DOHH2 (cell line): ENCODE data around the gene HOXA5.

Source experiments
- H3F3A ChIP-seq: fragments of 200-600 bp; sonication (generic), shearing (Covaris generic); 2 replicates; pipeline ENCODE4 v1.6.0; 2016; ENCODE audit warnings: antibody characterized with exemption, mild to moderate bottlenecking; ENCODE audit not compliant: control insufficient read depth, insufficient read depth
- H3K27ac ChIP-seq: fragments of 200-600 bp; sonication (generic); 2 replicates; pipeline ENCODE4 v1.5.1; 2014; ENCODE audit warnings: low read depth, mild to moderate bottlenecking, low read length, moderate library complexity
- H3K27me3 ChIP-seq: fragments of 200-600 bp; sonication (generic); 2 replicates; pipeline ENCODE4 v1.6.1; 2014; ENCODE audit warnings: mild to moderate bottlenecking, low read length, mixed read lengths; ENCODE audit not compliant: control insufficient read depth
- H3K36me3 ChIP-seq: fragments of 200-600 bp; sonication (generic); 2 replicates; pipeline ENCODE4 v1.6.1; 2014; ENCODE audit warnings: mild to moderate bottlenecking, low read length, moderate library complexity, mixed read lengths; ENCODE audit not compliant: control insufficient read depth
- H3K4me1 ChIP-seq: fragments of 200-600 bp; sonication (generic); 2 replicates; pipeline ENCODE4 v1.6.1; 2014; ENCODE audit warnings: mild to moderate bottlenecking, low read length, mixed read lengths; ENCODE audit not compliant: control insufficient read depth
- H3K4me2 ChIP-seq: fragments of 200-600 bp; sonication (generic); 2 replicates; pipeline ENCODE4 v1.6.0; 2014; ENCODE audit warnings: mild to moderate bottlenecking, low read length, moderate library complexity
- H3K4me3 ChIP-seq: fragments of 200-600 bp; sonication (generic); 2 replicates; pipeline ENCODE4 v1.5.1; 2014; ENCODE audit warnings: mild to moderate bottlenecking, low read length, mixed read lengths
- H3K79me2 ChIP-seq: fragments of 200-600 bp; sonication (generic); 2 replicates; pipeline ENCODE4 v1.6.1; 2014; ENCODE audit warnings: mild to moderate bottlenecking, low read length, mixed read lengths; ENCODE audit not compliant: control insufficient read depth
- H3K9me2 ChIP-seq: fragments of 200-600 bp; sonication (generic); replicated peaks from 2 replicates; pipeline ENCODE4 v1.6.1; 2014; ENCODE audit warnings: mild to moderate bottlenecking, low read length, mixed read lengths; ENCODE audit not compliant: control insufficient read depth
- H3K9me3 ChIP-seq: fragments of 200-600 bp; sonication (generic); 2 replicates; pipeline ENCODE4 v1.6.1; 2014; ENCODE audit warnings: antibody characterized with exemption, low read length, mixed read lengths; ENCODE audit not compliant: control insufficient read depth, insufficient read depth
- H4K20me1 ChIP-seq: fragments of 200-600 bp; sonication (generic); 2 replicates; pipeline ENCODE4 v1.6.0; 2014; ENCODE audit warnings: low read depth, mild to moderate bottlenecking, antibody characterized with exemption, low read length, moderate library complexity; ENCODE audit not compliant: control insufficient read depth, insufficient read depth
- EZH2phosphoT487 ChIP-seq: fragments of 200-600 bp; sonication (generic); IDR thresholded peaks from 2 replicates; pipeline ENCODE4 v1.6.1; 2017; ENCODE audit warnings: borderline replicate concordance, mild to moderate bottlenecking, antibody characterized with exemption, low read length, moderate library complexity, mixed read lengths
- TF ChIP-seq, protein P1 (sequence below): fragments of 200-600 bp; sonication (generic); IDR thresholded peaks from one replicate; pipeline ENCODE4 v1.5.1; 2014; ENCODE audit warnings: antibody characterized with exemption, mild to moderate bottlenecking, low read depth, low read length; ENCODE audit not compliant: poor library complexity, severe bottlenecking

The HOXA5 gene

DNA sequence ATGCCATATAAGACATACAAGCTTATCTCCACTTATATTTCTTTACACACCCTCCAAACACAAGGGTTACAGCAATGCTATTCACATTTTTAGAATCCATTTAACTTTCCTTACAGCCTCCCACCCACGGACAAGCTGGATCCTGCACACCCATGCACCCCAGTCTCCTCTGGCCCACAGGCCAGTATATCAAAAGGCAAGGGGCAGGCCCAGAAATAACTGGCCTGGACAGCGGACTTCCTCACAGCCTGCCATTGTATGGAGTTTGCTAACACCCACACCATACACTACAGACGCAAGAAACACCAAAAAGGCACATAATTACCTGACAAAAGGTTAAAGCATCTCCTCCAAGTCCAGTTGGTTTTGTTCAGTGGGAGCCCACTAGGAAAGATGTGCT is 24.9 kb downstream of the HOXA5 start:
- H3K27ac ChIP-seq, result no peak overlapping the region
- no peaks in the 10 kb centered on the region for H3F3A ChIP-seq
- H3K36me3 ChIP-seq, result no peaks in the 10 kb centered on the region
- H3K4me1 ChIP-seq, result no peaks in the 10 kb centered on the region
- no peak overlapping the region for H3K4me3 ChIP-seq
- TF ChIP-seq, protein P1, sequence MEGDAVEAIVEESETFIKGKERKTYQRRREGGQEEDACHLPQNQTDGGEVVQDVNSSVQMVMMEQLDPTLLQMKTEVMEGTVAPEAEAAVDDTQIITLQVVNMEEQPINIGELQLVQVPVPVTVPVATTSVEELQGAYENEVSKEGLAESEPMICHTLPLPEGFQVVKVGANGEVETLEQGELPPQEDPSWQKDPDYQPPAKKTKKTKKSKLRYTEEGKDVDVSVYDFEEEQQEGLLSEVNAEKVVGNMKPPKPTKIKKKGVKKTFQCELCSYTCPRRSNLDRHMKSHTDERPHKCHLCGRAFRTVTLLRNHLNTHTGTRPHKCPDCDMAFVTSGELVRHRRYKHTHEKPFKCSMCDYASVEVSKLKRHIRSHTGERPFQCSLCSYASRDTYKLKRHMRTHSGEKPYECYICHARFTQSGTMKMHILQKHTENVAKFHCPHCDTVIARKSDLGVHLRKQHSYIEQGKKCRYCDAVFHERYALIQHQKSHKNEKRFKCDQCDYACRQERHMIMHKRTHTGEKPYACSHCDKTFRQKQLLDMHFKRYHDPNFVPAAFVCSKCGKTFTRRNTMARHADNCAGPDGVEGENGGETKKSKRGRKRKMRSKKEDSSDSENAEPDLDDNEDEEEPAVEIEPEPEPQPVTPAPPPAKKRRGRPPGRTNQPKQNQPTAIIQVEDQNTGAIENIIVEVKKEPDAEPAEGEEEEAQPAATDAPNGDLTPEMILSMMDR, result no peak
- TF ChIP-seq EZH2phosphoT487, result no peak
- H3K4me2 ChIP-seq, result no peak overlapping the region
- H3K9me2 ChIP-seq, result no peaks in the 10 kb centered on the region
- H4K20me1 ChIP-seq, result no peaks in the 10 kb centered on the region
- no peaks in the 10 kb centered on the region for H3K9me3 ChIP-seq
- no peaks in the 10 kb centered on the region for H3K79me2 ChIP-seq
- H3K27me3 ChIP-seq, result no peaks in the 10 kb centered on the region

DNA sequence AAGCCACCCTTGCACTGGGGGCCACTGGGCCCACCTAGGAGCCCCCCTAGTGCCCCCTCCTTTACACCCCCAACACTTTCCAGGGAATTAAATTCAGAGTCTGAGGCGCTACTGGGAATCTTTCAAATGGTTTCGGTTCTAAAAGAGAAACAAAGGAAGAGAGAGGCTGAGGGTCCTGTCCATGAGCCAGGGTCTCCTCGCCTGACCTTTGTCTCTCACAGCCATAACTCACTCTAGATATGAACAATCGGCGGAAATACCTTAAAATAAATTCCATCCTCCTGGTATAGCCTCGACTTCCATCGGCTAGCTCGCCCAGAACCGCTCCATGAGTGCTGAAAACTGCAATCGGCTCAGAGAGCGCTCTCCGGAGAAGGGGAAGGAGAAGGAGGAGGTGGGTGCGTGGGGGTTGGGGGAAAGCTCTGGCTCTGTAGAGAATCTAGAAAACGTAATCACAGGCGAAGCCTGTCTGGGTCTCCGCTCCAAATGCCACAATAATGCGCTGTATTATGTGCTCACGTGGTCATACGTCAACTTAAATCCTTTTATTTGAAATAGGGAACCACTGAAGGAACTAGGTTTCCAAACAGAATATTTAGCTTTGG is 25.5 kb downstream of the HOXA5 start:
- Histone ChIP-seq H3K4me2 (no peak overlapping the region), H3K9me2 (no peaks in the 10 kb centered on the region), H4K20me1 (no peaks in the 10 kb centered on the region), H3F3A (no peaks in the 10 kb centered on the region), H3K36me3 (no peaks in the 10 kb centered on the region), H3K4me3 (no peak overlapping the region), H3K9me3 (no peaks in the 10 kb centered on the region), H3K79me2 (no peaks in the 10 kb centered on the region), H3K27ac (no peak overlapping the region), H3K27me3 (no peaks in the 10 kb centered on the region), H3K4me1 (no peaks in the 10 kb centered on the region)
- TF ChIP-seq, protein P1, result no peak
- TF ChIP-seq EZH2phosphoT487, result no peak

DNA sequence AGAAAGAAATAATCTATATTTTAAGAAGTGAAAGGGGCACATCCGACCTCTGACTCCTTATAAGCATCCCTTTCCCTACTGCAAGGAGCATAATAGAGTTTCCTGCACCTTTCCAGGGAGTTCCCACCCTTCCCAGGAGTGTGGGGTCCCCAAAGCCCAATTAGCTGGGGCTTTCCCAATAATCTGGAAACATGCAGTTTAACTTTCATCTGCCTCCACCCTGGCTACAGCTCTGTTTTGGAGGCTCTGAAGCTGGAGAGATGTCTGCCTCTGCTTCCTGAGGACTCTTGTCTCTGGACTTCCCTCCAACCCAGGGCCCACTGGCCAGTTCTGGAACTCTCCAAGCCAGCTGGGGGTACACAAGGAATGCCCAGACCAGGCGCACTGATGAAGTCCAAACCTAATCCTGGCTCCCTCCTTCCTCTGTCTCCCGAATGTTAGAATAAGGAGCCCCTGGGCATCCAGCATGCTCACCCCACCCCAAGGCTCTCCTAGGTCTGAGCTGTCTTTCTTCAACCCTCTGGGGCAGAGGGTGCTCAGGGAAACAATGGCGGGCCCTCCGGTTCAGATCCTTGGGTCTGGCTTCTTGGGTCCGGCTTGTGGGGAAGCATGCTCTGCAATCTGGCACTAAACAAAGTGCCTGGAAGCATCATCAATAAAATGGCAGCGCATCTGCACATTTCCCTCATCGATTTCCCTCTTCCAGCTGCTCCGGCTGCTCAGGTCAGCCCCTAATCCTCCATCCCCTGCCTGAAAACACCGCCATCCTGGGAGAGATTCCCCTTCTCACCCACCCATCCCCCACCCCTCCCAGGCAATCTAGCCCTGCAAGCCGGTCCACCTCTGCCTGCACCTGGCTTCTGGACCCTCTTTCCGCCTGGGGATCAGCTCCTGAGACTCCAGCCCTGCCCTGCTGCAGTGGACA is 26.3 kb downstream of the HOXA5 start:
- Histone ChIP-seq H3F3A (no peaks in the 10 kb centered on the region), H3K4me3 (no peak overlapping the region), H3K27ac (no peak overlapping the region), H3K9me2 (no peaks in the 10 kb centered on the region), H3K27me3 (no peaks in the 10 kb centered on the region), H3K4me2 (no peak overlapping the region), H3K4me1 (no peaks in the 10 kb centered on the region), H3K36me3 (no peaks in the 10 kb centered on the region), H4K20me1 (no peaks in the 10 kb centered on the region), H3K9me3 (no peaks in the 10 kb centered on the region), H3K79me2 (no peaks in the 10 kb centered on the region)
- TF ChIP-seq, protein P1, result no peak
- no peak for TF ChIP-seq EZH2phosphoT487
